HepG2 (cell line): ENCODE results near the gene NUCB1. TPM values are rescaled to one million over a fixed set of nuclear protein-coding genes. Genes with fewer than 3 reads are reported as not detected.

ENCODE experiments used
- ARNT ChIP-seq: fragments of 450-650 bp; IDR thresholded peaks from 2 replicates; pipeline ENCODE4 v1.6.1; 2017
- CENPT ChIP-seq: sonication (generic); formaldehyde crosslinking; IDR thresholded peaks from 2 replicates; pipeline ENCODE4 v1.8.0; 2022; ENCODE audit warnings: low read depth, mild to moderate bottlenecking, moderate library complexity, missing genetic modification reagents
- ELF1 ChIP-seq: sonication (generic); formaldehyde crosslinking; IDR thresholded peaks from 2 replicates; pipeline ENCODE4 v1.4.0; 2020; ENCODE audit warnings: missing genetic modification reagents
- FOXK2 ChIP-seq: fragments of 450-650 bp; IDR thresholded peaks from 2 replicates; pipeline ENCODE4 v1.6.1; 2016
- PRDM15 ChIP-seq: sonication (generic); formaldehyde crosslinking; IDR thresholded peaks from 2 replicates; pipeline ENCODE4 v1.4.0; 2020; ENCODE audit warnings: missing genetic modification reagents
- RARG ChIP-seq: sonication (generic); formaldehyde crosslinking; IDR thresholded peaks from 2 replicates; pipeline ENCODE4 v1.4.0; 2020; ENCODE audit warnings: low read depth, mild to moderate bottlenecking, missing genetic modification reagents
- RXRA ChIP-seq: sonication (generic); formaldehyde crosslinking; IDR thresholded peaks from 2 replicates; pipeline ENCODE4 v1.5.1; 2020; ENCODE audit warnings: missing genetic modification reagents
- RXRB ChIP-seq: IDR thresholded peaks from 2 replicates; pipeline ENCODE4 v1.6.1; 2016; ENCODE audit warnings: borderline replicate concordance, missing genetic modification reagents, missing compliant biosample characterization
- SCMH1 ChIP-seq: sonication (generic); formaldehyde crosslinking; IDR thresholded peaks from 2 replicates; pipeline ENCODE4 v1.9.0; 2021; ENCODE audit warnings: missing genetic modification reagents, mild to moderate bottlenecking, borderline replicate concordance
- ZBTB34 ChIP-seq: sonication (generic); formaldehyde crosslinking; IDR thresholded peaks from 2 replicates; pipeline ENCODE4 v1.8.0; 2022; ENCODE audit warnings: mild to moderate bottlenecking, missing genetic modification reagents
- ZC3H13 ChIP-seq: sonication (generic); formaldehyde crosslinking; IDR thresholded peaks from 2 replicates; pipeline ENCODE4 v1.8.1; 2023; ENCODE audit warnings: mild to moderate bottlenecking, missing genetic modification reagents, moderate library complexity
- ZNF20 ChIP-seq: sonication (generic); formaldehyde crosslinking; IDR thresholded peaks from 2 replicates; pipeline ENCODE4 v1.4.0; 2020; ENCODE audit warnings: mild to moderate bottlenecking, moderate library complexity, missing genetic modification reagents
- ZNF337 ChIP-seq: sonication (generic); formaldehyde crosslinking; IDR thresholded peaks from 2 replicates; pipeline ENCODE4 v1.5.1; 2020; ENCODE audit warnings: missing genetic modification reagents, low read depth, mild to moderate bottlenecking, borderline replicate concordance
- ZNF441 ChIP-seq: sonication (generic); formaldehyde crosslinking; IDR thresholded peaks from 2 replicates; pipeline ENCODE4 v1.7.0; 2021; ENCODE audit warnings: missing genetic modification reagents, borderline replicate concordance
- polyA plus RNA-seq, 8 experiments: library from polyadenylated mRNA; depleted of rRNA in 3 of 8; stranded (reverse) in 7 of 8; unstranded in 1 of 8; fragments of >200 nt; fragmentation: Illumina TruSeq in 4 of 8; extraction: Trizol in 4 of 8; gene quantifications; 2 replicates each; pipeline versions ENCODE4 v1.2.1 to v1.2.3, GENCODE V29; 2011 to 2016; ENCODE audit warnings: low read depth in 4 of 8, missing spikeins in 1 of 8, mixed read lengths in 1 of 8; ENCODE audit not compliant: insufficient read depth in 1 of 8
- total RNA-seq, 5 experiments: library from RNA; depleted of rRNA; stranded (reverse); fragments of >200 nt; fragmentation: Illumina TruSeq; extraction: Trizol; gene quantifications; 2 replicates each; pipeline ENCODE4 v1.2.3, GENCODE V29; 2016; ENCODE audit warnings: low read depth in 1 of 5
- TF ChIP-seq, protein P1 (sequence below): sonication (generic); formaldehyde crosslinking; IDR thresholded peaks from 2 replicates; pipeline ENCODE4 v1.4.0; 2020; ENCODE audit warnings: missing genetic modification reagents
- TF ChIP-seq, protein P2 (sequence below): sonication (generic); IDR thresholded peaks from 2 replicates; pipeline ENCODE4 v1.6.1; 2016; ENCODE audit warnings: low read depth, borderline replicate concordance
- TF ChIP-seq, protein P3 (sequence below): sonication (generic); formaldehyde crosslinking; IDR thresholded peaks from 2 replicates; pipeline ENCODE4 v1.5.0; 2020; ENCODE audit warnings: mild to moderate bottlenecking, missing genetic modification reagents, borderline replicate concordance

The NUCB1 gene
- total and polyA plus RNA-seq, 2 of the 13 experiments (the other 11 are each of a cell fraction or from before 2014, with no cell fraction given), result 82.3 to 106 TPM

- TF ChIP-seq, protein P1, sequence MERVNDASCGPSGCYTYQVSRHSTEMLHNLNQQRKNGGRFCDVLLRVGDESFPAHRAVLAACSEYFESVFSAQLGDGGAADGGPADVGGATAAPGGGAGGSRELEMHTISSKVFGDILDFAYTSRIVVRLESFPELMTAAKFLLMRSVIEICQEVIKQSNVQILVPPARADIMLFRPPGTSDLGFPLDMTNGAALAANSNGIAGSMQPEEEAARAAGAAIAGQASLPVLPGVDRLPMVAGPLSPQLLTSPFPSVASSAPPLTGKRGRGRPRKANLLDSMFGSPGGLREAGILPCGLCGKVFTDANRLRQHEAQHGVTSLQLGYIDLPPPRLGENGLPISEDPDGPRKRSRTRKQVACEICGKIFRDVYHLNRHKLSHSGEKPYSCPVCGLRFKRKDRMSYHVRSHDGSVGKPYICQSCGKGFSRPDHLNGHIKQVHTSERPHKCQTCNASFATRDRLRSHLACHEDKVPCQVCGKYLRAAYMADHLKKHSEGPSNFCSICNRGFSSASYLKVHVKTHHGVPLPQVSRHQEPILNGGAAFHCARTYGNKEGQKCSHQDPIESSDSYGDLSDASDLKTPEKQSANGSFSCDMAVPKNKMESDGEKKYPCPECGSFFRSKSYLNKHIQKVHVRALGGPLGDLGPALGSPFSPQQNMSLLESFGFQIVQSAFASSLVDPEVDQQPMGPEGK (CRISPR knock-in tag), result no peak; the same call in 1 of the 2 replicates
- TF ChIP-seq CENPT (CRISPR knock-in tag) (no peak), ZNF337 (CRISPR knock-in tag) (no peak), ELF1 (CRISPR knock-in tag) (no peak; the same call in 1 of the 2 replicates), ARNT (no peak), ZNF441 (CRISPR knock-in tag) (no peak), SCMH1 (no peak), RXRB (CRISPR knock-in tag) (no peak), RXRA (CRISPR knock-in tag) (peak; percentile 12; the same call in 1 of the 2 replicates), FOXK2 (no peak), ZC3H13 (CRISPR knock-in tag) (peak; percentile 93), PRDM15 (CRISPR knock-in tag) (peak; percentile 68; the same call in 1 of the 2 replicates), ZNF20 (CRISPR knock-in tag) (no peak), ZBTB34 (CRISPR knock-in tag) (0 out of 2 replicates have a peak, but pooled peaks have one; percentile 51), RARG (CRISPR knock-in tag) (no peak)
- TF ChIP-seq, protein P2, sequence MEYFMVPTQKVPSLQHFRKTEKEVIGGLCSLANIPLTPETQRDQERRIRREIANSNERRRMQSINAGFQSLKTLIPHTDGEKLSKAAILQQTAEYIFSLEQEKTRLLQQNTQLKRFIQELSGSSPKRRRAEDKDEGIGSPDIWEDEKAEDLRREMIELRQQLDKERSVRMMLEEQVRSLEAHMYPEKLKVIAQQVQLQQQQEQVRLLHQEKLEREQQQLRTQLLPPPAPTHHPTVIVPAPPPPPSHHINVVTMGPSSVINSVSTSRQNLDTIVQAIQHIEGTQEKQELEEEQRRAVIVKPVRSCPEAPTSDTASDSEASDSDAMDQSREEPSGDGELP, result no peak
- TF ChIP-seq, protein P3, sequence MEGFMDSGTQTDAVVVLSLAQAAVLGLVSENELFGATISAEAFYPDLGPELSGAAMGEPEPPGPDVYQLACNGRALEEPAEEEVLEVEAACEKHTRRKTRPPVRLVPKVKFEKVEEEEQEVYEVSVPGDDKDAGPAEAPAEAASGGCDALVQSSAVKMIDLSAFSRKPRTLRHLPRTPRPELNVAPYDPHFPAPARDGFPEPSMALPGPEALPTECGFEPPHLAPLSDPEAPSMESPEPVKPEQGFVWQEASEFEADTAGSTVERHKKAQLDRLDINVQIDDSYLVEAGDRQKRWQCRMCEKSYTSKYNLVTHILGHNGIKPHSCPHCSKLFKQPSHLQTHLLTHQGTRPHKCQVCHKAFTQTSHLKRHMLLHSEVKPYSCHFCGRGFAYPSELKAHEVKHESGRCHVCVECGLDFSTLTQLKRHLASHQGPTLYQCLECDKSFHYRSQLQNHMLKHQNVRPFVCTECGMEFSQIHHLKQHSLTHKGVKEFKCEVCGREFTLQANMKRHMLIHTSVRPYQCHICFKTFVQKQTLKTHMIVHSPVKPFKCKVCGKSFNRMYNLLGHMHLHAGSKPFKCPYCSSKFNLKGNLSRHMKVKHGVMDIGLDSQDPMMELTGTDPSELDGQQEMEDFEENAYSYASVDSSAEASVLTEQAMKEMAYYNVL (CRISPR knock-in tag), result no peak
Measured at GRCh38 chr19:48967346-48968178, 67.5 kb downstream of the NUCB1 start (continued).
